ENCODE data around the gene BMP7.

BMP7 gene

GRCh38 chr20:57133926-57134650, 132.4 kb downstream of the BMP7 start:
- TF ChIP-seq TAF1 (IDR thresholded peaks at IDR 0.05; ENCODE audit: low read depth, low read length) (no peak), SPI1 (IDR thresholded peaks at IDR 0.05; ENCODE audit: low read depth, low read length) (no peak), POLR2AphosphoS5 (IDR thresholded peaks at IDR 0.05; ENCODE audit: low read depth, low read length) (no peak), POLR2A (IDR thresholded peaks at IDR 0.05; ENCODE audit: low read depth, low read length) (no peak), PAX5 (IDR thresholded peaks at IDR 0.05; ENCODE audit: insufficient read depth, low read length, severe bottlenecking) (no peak), POU2F2 (IDR thresholded peaks at IDR 0.05; ENCODE audit: low read depth, low read length) (no peak)
- FAIRE-seq = no peak
- no peak for DNase-seq (ENCODE audit: insufficient read length, low spot score)

DNA sequence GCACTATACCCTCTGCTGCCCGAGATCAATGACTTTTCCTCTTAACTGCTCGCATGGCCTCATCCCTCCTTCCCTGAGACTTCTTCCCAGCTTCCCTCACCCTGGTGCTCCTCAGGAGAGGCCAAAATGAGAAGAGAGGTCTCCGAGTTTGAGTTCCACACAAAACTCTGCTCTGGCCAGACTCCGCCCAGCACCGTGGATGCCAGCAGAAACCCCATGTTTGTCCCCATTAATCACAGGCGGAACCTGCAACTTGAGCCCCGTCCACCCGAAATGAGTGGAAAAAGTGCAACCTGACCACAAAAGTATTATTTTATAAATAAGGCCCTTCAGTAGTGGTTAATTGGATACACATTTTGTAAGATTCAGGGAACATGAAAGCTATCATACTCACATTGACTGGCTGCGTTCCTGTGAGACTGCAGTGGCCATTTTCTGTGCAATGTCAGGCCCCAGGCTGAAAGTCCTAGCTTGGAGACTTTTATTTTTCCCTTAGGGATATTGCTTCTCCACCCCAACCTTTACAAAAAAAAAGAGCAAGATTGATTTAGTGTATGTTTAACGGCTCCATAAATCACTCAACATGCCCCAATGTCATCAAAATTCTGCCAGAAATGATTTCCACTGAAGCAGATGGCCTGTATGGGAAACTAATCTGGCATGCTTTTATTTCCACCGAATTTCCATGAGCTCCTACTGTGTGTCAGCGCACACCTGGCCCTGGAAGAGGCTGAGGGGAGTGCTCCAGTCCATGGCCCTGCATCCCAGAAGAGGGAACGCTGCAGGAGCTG, 134.6 kb downstream of the BMP7 start:
- DNase-seq (ENCODE audit: insufficient read length, low spot score) (no peak), FAIRE-seq (no peak)
- TF ChIP-seq POLR2AphosphoS5 (IDR thresholded peaks at IDR 0.05; ENCODE audit: low read depth, low read length) (no peak), POU2F2 (IDR thresholded peaks at IDR 0.05; ENCODE audit: low read depth, low read length) (no peak), TAF1 (IDR thresholded peaks at IDR 0.05; ENCODE audit: low read depth, low read length) (no peak), PAX5 (IDR thresholded peaks at IDR 0.05; ENCODE audit: insufficient read depth, low read length, severe bottlenecking) (no peak), SPI1 (IDR thresholded peaks at IDR 0.05; ENCODE audit: low read depth, low read length) (no peak), POLR2A (IDR thresholded peaks at IDR 0.05; ENCODE audit: low read depth, low read length) (no peak)

DNA sequence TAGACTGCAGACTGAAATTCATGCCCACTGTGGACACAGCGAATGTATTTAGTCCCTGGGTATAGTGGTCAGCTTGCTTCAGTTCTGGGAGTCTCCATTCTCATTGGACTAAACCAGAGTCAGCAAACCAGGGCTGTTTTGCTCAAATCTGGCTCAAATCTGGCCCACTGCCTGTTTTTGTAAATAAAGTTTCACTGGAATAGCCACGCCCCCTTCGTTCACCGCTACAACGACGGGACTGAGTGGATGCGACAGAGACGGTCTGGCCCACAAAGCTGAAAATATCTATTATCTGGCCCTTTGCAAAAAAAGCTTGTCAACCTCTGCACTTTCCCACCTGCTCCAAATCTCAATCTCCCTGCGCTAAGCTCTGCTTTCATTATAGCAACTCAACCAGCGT, 135.4 kb downstream of the BMP7 start:
- FAIRE-seq = no peak
- TF ChIP-seq TAF1 (IDR thresholded peaks at IDR 0.05; ENCODE audit: low read depth, low read length) = no peak
- TF ChIP-seq PAX5 (IDR thresholded peaks at IDR 0.05; ENCODE audit: insufficient read depth, low read length, severe bottlenecking) = no peak
- TF ChIP-seq POLR2A (IDR thresholded peaks at IDR 0.05; ENCODE audit: low read depth, low read length) = no peak
- no peak for TF ChIP-seq POU2F2 (IDR thresholded peaks at IDR 0.05; ENCODE audit: low read depth, low read length)
- TF ChIP-seq SPI1 (IDR thresholded peaks at IDR 0.05; ENCODE audit: low read depth, low read length) = no peak
- no peak for TF ChIP-seq POLR2AphosphoS5 (IDR thresholded peaks at IDR 0.05; ENCODE audit: low read depth, low read length)
- DNase-seq (ENCODE audit: insufficient read length, low spot score) = no peak

- TF ChIP-seq POLR2AphosphoS5 (IDR thresholded peaks at IDR 0.05; ENCODE audit: low read depth, low read length) (no peak), POU2F2 (IDR thresholded peaks at IDR 0.05; ENCODE audit: low read depth, low read length) (no peak), POLR2A (IDR thresholded peaks at IDR 0.05; ENCODE audit: low read depth, low read length) (no peak), SPI1 (IDR thresholded peaks at IDR 0.05; ENCODE audit: low read depth, low read length) (no peak), PAX5 (IDR thresholded peaks at IDR 0.05; ENCODE audit: insufficient read depth, low read length, severe bottlenecking) (no peak), TAF1 (IDR thresholded peaks at IDR 0.05; ENCODE audit: low read depth, low read length) (no peak)
- no peak for DNase-seq (ENCODE audit: insufficient read length, low spot score)
- no peak for FAIRE-seq
Measured at GRCh38 chr20:57130160-57130772, 136.2 kb downstream of the BMP7 start.

- FAIRE-seq (no peak), DNase-seq (ENCODE audit: insufficient read length, low spot score) (no peak)
- TF ChIP-seq POU2F2 (IDR thresholded peaks at IDR 0.05; ENCODE audit: low read depth, low read length) = no peak
- TF ChIP-seq POLR2AphosphoS5 (IDR thresholded peaks at IDR 0.05; ENCODE audit: low read depth, low read length) = no peak
- no peak for TF ChIP-seq TAF1 (IDR thresholded peaks at IDR 0.05; ENCODE audit: low read depth, low read length)
- TF ChIP-seq SPI1 (IDR thresholded peaks at IDR 0.05; ENCODE audit: low read depth, low read length) = no peak
- TF ChIP-seq PAX5 (IDR thresholded peaks at IDR 0.05; ENCODE audit: insufficient read depth, low read length, severe bottlenecking) = no peak
- no peak for TF ChIP-seq POLR2A (IDR thresholded peaks at IDR 0.05; ENCODE audit: low read depth, low read length)
Measured at GRCh38 chr20:57129303-57129702, 137.1 kb downstream of the BMP7 start.

DNA sequence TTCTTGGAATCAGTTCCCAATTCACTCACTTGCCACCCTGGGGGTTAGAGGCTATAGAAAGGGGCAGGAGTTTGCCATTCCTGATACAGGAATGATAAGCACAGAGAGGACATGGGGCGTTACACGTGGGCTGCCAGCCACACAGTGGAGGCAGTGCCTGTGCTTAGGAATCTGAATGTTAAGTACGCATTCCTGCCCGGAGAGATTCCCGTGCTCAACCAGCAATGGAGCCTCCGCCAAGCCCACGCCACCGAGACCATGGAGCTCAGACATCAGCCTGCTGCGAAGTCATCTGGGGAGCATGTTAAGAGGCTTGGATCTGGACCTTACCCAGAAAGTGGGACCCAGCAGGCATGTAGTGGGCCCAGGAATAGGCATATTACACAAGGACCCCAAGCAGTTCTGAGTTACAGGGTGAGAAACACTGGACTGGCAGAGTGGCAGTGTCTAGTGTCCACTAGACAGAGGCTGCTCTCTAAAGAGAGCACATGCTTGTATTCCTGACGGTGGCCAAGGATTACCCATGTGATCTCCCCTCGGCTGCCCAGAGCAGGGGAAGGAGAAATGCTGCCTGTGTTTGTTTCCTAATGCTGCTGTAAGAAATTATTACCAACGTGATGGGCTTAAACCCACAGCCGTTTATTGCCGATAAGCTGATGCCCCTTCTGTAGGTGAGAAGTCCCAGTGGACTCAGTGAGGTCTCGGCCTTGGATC, 138.2 kb downstream of the BMP7 start:
- no peak for DNase-seq (ENCODE audit: insufficient read length, low spot score)
- TF ChIP-seq POLR2A (IDR thresholded peaks at IDR 0.05; ENCODE audit: low read depth, low read length) = no peak
- TF ChIP-seq PAX5 (IDR thresholded peaks at IDR 0.05; ENCODE audit: insufficient read depth, low read length, severe bottlenecking) = no peak
- no peak for TF ChIP-seq TAF1 (IDR thresholded peaks at IDR 0.05; ENCODE audit: low read depth, low read length)
- no peak for TF ChIP-seq POLR2AphosphoS5 (IDR thresholded peaks at IDR 0.05; ENCODE audit: low read depth, low read length)
- no peak for TF ChIP-seq SPI1 (IDR thresholded peaks at IDR 0.05; ENCODE audit: low read depth, low read length)
- no peak for TF ChIP-seq POU2F2 (IDR thresholded peaks at IDR 0.05; ENCODE audit: low read depth, low read length)
- no peak for FAIRE-seq

DNA sequence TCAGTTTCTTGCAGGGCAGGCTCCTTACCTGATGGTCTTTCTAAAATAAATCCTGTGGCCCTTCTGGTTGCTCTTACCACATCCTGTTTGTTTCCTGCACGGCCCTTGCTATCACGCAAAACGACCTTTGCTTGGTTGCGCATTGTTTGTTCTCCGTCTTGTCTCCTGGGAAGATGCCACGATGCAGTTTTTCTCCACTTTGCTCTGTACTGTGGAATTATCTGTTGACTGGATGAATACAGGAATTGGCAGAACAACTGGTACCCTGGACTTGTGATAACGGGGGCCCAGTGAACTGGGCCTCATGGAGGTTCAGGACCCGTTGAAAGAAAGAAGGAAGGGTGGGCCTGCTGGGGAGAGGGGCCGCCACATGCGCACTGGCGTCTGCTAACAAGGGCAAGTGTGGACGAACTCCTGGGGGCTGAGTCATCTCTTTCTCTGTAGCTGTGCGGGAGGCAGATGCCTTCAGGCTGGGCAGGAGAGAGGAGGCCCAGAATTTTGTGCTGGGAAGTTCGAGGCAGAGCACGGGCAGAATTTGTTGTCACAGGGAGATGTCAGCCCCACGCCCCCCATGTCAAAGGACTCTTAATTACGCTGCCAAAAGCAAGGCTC, 139.9 kb downstream of the BMP7 start:
- FAIRE-seq = no peak
- no peak for DNase-seq (ENCODE audit: insufficient read length, low spot score)
- TF ChIP-seq POLR2AphosphoS5 (IDR thresholded peaks at IDR 0.05; ENCODE audit: low read depth, low read length) (no peak), PAX5 (IDR thresholded peaks at IDR 0.05; ENCODE audit: insufficient read depth, low read length, severe bottlenecking) (no peak), POLR2A (IDR thresholded peaks at IDR 0.05; ENCODE audit: low read depth, low read length) (no peak), SPI1 (IDR thresholded peaks at IDR 0.05; ENCODE audit: low read depth, low read length) (no peak), TAF1 (IDR thresholded peaks at IDR 0.05; ENCODE audit: low read depth, low read length) (no peak), POU2F2 (IDR thresholded peaks at IDR 0.05; ENCODE audit: low read depth, low read length) (no peak)

DNA sequence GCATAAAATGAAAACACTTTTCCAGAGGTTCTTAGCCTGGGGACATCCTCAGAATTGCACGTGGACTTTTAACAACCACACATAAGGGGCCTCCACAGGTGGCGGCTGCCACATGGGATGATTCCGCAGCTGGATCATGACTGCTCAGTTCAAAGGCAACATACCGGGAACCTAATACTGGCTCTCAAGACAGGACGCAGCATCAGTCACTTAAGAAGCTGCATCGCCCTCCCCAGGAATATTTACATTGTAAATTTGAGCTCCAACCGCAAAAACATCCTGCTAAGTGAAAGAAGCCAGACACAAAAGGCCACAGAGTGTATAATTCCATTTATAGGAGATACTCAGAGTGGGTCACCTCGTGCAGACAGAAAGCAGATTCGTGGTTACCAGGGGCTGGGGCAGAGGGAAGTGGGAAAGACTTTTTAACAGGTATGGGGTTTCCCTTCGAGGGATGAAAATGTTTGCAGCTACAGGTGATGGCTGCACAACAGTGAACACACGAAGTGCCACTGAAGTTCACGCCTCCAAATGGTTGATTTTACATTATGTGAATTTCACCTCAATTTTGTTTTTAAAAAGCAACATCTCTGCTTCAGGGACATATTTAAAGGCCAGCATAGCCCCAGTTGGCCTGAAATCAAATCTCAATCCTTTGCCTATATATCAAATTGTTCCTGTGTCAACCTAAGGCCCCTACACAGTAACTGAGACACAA, 141.5 kb downstream of the BMP7 start:
- DNase-seq (ENCODE audit: insufficient read length, low spot score) (no peak), FAIRE-seq (no peak)
- TF ChIP-seq TAF1 (IDR thresholded peaks at IDR 0.05; ENCODE audit: low read depth, low read length) (no peak), POLR2AphosphoS5 (IDR thresholded peaks at IDR 0.05; ENCODE audit: low read depth, low read length) (no peak), SPI1 (IDR thresholded peaks at IDR 0.05; ENCODE audit: low read depth, low read length) (peak; percentile 49)

Data from GM12891 (cell line).